ENCODE measurements around the gene PTPRN2.
"Not testable (repeated sequence)": the region's sequence is repeated elsewhere in the genome, so short reads cannot be mapped to it uniquely, and the experiment has no call there.

The PTPRN2 gene

GRCh38 chr7:157926107-157926506, 661.5 kb downstream of the PTPRN2 start:
- DNase-seq = no peak

GRCh38 chr7:157925383-157925875, 662.2 kb downstream of the PTPRN2 start:
- no peak for DNase-seq

DNA sequence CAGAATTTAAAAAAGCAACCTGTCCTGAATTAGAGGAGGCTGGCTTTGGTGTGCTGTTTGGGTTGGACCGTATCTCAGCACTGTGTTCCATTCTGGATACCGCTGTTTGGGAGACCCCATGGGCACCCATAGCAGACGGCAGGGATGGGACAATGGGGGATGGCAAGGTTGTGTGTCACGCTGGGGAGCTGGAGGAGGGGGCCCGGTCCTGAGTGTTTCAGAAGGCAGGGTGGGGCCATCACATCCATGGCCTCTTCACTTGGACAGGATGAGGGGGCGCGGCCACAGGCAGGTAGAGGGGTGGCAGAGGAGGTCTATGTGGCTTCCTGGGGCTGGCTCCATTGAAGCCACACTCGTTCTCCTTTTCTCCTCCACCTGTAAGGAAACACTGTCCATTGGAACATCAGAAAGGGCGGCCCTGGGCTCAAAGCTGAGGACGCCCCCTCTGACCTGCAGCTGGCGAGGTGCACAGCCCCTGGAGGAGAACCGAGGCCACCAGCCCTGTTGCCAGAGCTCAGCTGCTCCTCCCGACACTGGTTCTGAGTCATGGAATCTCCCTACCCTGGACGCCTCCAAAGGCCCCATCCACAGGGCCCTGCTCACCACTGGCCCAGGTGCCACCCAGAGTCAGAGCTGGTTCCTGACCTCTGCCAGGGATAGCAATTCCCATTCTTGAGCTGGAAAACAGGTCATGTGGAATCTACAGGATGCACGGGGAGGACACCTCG, 663.6 kb downstream of the PTPRN2 start:
- no peak for DNase-seq

GRCh38 chr7:157922576-157922975, 665.0 kb downstream of the PTPRN2 start:
- no peak for DNase-seq

- no peak for DNase-seq
Measured at GRCh38 chr7:157918326-157919080, 669.1 kb downstream of the PTPRN2 start.

DNA sequence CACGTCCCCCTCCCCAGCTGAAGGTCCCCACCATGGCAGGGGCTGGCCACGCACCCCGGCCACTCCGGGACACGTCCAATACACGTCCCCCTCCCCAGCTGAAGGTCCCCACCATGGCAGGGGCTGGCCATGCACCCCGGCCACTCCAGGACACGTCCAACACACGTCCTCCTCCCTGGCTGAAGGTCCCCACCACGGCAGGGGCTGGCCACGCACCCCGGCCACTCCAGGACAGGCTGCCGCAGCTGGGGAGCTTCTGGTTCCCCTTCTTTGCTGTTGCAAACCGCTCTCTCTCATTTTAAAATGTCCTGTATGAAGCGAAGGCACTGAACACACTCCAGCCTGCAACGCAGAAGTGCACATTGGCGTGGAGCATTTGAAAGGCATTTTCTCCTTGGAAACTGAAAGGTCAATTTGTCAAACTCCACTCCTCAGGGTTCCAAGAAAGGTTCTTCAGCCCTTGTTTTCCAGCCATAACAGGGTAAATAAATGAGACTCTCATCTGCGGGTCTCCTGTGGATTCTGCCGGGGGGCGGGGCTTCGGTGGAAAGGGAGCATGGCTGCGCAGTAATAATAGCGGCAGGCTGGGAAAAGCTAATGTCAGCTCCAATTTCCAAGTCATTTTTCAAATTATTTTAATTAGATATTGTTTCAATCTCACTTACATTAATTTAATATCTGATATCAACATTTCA, 670.5 kb downstream of the PTPRN2 start:
- no peak for DNase-seq

DNA sequence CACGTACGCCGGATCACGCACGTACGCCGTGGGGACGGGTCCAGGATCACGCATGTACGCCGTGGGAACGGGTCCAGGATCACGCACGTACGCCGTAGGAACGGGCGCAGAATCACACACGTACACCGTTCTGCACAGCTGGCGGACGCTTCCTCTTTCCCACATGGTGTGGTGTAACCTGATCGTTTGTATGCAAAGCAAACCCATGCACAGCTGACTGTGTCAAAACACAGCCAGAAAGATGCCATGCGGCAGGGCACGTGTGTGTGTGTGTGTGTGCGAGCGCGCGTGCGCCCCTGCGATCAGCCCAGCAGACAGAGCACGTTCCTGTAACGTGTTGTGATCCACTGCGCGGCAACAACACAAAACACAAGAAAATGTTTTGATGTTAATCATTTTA, 677.2 kb downstream of the PTPRN2 start:
- peak; percentile 87 for DNase-seq

DNA sequence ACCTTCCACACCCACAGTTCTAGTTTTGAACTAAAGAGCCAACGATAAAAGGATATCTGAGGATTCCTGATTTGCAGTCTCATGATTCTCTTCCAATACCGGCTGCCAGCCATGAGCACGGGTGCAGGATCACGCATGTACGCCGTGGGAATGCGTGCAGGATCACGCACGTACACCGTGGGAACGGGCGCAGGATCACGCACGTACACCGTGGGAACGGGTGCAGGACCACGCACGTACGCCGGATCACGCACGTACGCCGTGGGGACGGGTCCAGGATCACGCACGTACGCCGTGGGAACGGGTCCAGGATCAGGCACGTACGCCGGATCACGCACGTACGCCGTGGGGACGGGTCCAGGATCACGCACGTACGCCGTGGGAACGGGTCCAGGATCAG, 677.6 kb downstream of the PTPRN2 start:
- DNase-seq = not testable (repeated sequence)

DNA sequence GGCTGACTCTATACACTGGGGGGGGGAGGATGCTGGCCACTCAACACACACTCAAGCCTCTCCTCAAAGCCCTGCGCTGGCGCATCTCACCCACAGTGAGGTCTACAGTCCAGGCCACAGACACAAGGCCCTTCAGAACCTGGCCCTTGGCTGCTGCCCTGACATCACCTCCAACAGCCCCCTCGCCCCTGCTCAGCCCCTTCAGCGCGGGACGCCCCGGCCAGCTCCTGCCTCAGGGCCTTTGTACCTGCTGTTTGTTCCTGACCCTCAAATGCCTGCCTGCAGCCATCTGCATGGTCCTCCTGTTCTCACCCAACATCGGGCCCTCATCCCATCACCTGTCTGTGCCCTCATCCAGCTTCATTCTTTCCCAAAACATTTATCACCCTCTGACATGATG, 678.3 kb downstream of the PTPRN2 start:
- DNase-seq = no peak

DNA sequence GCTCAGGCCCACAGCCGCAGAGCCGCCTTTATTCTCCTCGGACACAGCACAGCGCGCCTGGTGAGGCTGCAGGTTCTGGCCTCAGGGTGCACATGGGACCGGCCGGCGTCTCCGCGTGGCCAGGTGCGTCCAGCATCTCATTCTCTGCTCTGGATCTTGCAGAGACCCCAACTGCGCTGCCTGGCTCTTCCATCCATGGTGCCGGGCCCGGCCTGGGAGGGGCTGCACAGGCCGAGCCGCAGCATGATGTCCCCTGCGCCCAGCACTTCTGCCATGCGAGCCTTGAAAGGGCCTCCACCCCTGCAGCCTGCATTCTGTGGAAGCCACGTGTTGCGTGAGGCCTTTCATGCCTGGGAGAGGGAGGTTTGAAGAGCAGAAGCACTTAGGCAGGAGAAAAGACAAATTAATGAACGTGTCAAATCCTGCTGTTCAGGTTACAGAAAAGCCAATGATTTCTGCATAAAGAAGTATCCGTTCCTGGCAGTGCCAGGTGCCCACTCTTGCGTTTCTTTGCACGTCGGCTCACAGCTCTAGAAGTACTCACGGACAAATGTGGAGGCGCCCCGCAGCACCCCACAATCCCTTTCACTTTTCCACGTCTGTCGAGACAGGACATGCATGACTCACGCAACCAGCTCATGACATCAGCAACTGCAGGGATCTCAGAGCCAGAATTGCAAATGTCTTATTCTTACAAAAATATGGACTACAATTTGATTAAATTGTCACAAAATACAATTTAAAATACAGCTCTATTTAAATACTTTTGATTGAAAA, 679.4 kb downstream of the PTPRN2 start:
- no peak for DNase-seq

- no peak for DNase-seq
Measured at GRCh38 chr7:157907091-157907490, 680.5 kb downstream of the PTPRN2 start.

- no peak for DNase-seq
Measured at GRCh38 chr7:157906583-157906982, 681.0 kb downstream of the PTPRN2 start.

DNA sequence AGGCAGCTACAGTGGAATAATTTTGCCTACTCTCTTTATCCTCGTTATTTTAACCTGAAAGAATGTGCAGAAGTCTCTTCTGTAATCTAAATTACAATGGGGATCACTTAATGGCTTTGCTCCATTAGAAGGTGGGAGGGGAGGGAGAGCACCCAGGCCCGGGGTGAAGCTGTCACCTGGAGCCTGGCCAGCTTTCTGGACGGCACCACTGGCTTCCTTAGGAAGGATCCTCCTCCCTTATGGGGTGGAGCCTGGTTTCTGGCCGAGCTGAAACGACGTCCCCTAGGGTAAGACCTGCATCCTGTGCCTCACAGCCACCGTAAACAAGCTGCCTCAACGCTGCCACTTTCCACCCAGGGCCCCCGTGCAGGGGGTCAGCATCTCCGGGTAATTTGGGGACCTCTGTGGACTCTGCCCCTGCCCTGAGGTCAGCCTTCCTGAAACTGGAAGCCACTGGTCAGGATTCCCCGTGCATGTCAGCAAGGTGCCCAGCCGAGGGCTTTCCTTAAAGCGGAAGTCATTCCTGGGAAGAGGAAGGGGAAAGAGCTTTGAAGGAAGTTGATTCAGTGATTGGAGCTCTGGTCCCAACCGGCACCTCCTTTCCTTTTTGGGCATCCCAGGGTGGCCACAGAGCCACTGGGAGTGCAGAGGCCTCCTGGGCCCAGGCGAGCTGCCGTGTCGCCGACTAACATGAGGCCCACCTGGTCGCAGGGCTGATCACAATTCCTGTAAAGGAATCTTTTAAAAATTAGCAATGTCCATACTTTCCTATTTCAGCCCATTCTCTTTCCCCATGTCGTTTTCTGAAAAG, 681.8 kb downstream of the PTPRN2 start:
- no peak for DNase-seq

GRCh38 chr7:157904866-157905570, 682.6 kb downstream of the PTPRN2 start:
- DNase-seq = no peak

- no peak for DNase-seq
Measured at GRCh38 chr7:157904211-157904865, 683.3 kb downstream of the PTPRN2 start.

DNA sequence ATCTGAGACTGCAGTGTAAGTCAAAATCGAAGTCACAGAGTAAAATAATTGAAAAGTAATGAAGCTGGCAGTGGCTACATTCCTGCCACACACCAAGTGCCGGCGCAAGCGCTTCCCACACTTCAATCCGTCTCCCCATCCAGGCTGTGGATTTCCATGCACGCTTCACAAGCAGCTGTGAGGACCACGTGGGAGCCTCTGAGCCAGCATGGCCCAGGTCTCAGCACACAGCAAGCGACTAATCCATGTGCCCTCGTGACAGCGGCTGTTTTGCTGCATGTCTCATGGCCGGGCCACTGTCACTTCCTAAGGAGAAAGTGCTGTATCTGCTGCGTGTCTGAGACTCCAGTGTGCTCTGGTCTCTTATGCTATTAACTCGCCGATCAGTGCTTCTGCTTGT, 683.9 kb downstream of the PTPRN2 start:
- no peak for DNase-seq

DNA sequence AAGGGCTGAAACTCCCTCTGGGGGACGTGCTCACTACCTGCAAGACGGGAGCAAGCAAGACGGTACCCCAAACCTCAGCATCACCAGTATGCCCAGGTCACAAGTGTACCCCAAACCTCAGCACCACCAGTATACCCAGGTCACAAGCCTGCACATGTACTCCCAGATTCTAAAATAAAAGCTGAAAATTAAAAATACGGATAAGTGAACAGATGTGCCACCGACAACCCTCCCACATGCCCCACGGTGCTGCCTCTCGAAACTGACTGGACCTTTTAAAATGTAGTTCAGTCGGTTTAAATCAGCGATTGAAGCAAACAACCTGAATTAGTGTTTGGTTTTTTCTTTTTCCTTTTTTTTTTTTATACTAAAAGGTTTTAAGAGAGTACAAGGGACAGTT, 684.3 kb downstream of the PTPRN2 start:
- no peak for DNase-seq

- not testable (repeated sequence) for DNase-seq
Measured at GRCh38 chr7:157901816-157902610, 685.6 kb downstream of the PTPRN2 start.

- DNase-seq = no peak
Measured at GRCh38 chr7:157901166-157901565, 686.5 kb downstream of the PTPRN2 start.

DNA sequence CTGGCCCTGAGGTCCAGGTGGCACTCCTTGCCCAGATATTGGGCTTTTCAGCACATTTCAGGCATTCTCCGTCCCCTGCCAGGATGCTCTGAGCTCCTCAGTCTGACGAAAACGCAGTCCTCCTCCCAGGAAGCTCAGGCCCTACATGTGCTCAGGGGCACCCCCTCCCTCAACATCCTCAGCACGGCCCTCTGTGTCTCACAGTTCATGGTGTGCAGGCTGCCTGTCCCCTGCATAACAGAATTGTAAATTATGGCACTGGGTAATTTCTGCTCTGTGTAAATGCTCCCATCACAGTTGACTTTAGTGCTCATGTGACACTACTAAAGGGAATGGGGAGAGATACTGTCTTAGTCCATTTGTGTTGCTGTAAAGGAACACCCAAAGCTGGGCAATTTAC, 687.1 kb downstream of the PTPRN2 start:
- DNase-seq = no peak

Measured in NCI-H2171 (cell line).